T follicular helper cell (primary cell): ENCODE measurements around the gene OMA1.

Experiments used
- DNase-seq: peaks from one replicate; pipeline ENCODE4 v3.0.0-alpha.2; 2020; ENCODE audit warnings: low read depth

Gene OMA1

DNA sequence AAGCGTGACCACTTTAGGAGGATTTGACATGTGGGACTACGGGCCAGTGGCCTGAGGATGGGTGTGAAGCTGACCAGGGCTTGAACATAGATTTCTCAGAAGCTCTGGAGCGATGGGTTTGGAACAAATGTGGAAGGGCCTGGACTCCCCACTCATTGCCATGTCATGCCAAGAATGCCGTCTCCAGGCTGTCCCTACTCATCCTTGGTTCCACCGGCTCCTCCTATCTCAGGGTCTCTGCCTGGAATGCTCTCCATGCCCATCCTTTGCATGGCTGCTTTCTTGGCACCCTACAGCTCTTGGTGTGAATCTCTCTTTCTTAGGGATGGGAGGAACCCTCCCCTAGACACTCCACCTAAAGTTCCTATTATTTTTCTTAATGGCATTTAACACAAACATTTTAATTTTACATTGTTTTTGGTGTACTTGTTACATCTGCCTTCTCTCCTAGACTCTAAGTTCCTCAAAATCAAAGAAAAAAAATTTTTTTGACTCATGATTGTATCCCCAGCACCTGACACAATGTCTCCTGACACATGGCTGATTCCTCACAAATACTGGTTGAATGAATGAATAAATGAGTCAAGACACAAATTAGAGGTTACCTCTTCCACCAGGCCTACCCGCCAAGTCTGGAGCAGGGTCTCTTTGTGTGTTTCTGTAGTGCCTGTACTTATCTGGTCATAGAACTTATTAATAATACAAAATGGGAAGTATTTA is 114.5 kb downstream of the OMA1 start:
- DNase-seq: no peak
